Hepatocyte (in vitro differentiated cells): ENCODE data around the gene MYL4. TPM values are rescaled to one million over a fixed set of nuclear protein-coding genes. Genes with fewer than 3 reads are reported as not detected.

ENCODE experiments used
- DNase-seq: peaks from one replicate; pipeline ENCODE4 v3.0.0-alpha.2; 2016; ENCODE audit warnings: low spot score
- H2AFZ ChIP-seq: fragments of 200-600 bp; sonication (generic); 2 replicates; pipeline ENCODE4 v1.6.0; 2016; ENCODE audit warnings: antibody characterized with exemption, mild to moderate bottlenecking
- H3K27ac ChIP-seq: fragments of 200-600 bp; sonication (generic); 2 replicates; pipeline ENCODE4 v1.5.1; 2016; ENCODE audit warnings: mild to moderate bottlenecking
- H3K27me3 ChIP-seq: fragments of 200-600 bp; sonication (generic); 2 replicates; pipeline ENCODE4 v1.6.1; 2016
- H3K36me3 ChIP-seq: fragments of 200-600 bp; sonication (generic); replicated peaks from 2 replicates; pipeline ENCODE4 v1.5.1; 2016; ENCODE audit warnings: low read depth; ENCODE audit not compliant: insufficient read depth
- H3K4me1 ChIP-seq: fragments of 200-600 bp; sonication (generic); 2 replicates; pipeline ENCODE4 v1.5.1; 2016; ENCODE audit warnings: mild to moderate bottlenecking, moderate library complexity; ENCODE audit not compliant: insufficient read depth
- H3K4me2 ChIP-seq: fragments of 200-600 bp; sonication (generic); 2 replicates; pipeline ENCODE4 v1.6.0; 2016
- H3K4me3 ChIP-seq: fragments of 200-600 bp; sonication (generic); 2 replicates; pipeline ENCODE4 v1.5.1; 2016; ENCODE audit warnings: mild to moderate bottlenecking
- H3K79me2 ChIP-seq: fragments of 200-600 bp; sonication (generic); 2 replicates; pipeline ENCODE4 v1.6.0; 2017; ENCODE audit warnings: mild to moderate bottlenecking
- H3K9me2 ChIP-seq: fragments of 200-600 bp; sonication (generic); replicated peaks from 2 replicates; pipeline ENCODE4 v1.6.0; 2017; ENCODE audit warnings: mild to moderate bottlenecking; ENCODE audit not compliant: insufficient read depth
- H3K9me3 ChIP-seq: fragments of 200-600 bp; sonication (generic); 2 replicates; pipeline ENCODE4 v1.5.1; 2016; ENCODE audit warnings: low read depth, mild to moderate bottlenecking
- H4K20me1 ChIP-seq: fragments of 200-600 bp; sonication (generic); 2 replicates; pipeline ENCODE4 v1.6.0; 2016; ENCODE audit warnings: mild to moderate bottlenecking; ENCODE audit not compliant: insufficient read depth, poor library complexity, severe bottlenecking
- CTCF ChIP-seq: fragments of 200-600 bp; sonication (generic); IDR thresholded peaks from 2 replicates; pipeline ENCODE4 v1.5.1; 2016; ENCODE audit warnings: antibody characterized with exemption, mild to moderate bottlenecking; ENCODE audit not compliant: poor library complexity
- EZH2 ChIP-seq: fragments of 200-600 bp; sonication (generic); IDR thresholded peaks from 2 replicates; pipeline ENCODE4 v1.6.1; 2016; ENCODE audit warnings: antibody characterized with exemption, mild to moderate bottlenecking, borderline replicate concordance
- EZH2phosphoT487 ChIP-seq: fragments of 200-600 bp; sonication (generic); IDR thresholded peaks from one replicate; pipeline ENCODE4 v1.6.1; 2018; ENCODE audit warnings: antibody characterized with exemption, mild to moderate bottlenecking, low read depth, moderate library complexity; ENCODE audit not compliant: unreplicated experiment, severe bottlenecking
- WGBS: methylation state at CpG from one replicate; pipeline ENCODE4 v1.1.6; 2016; ENCODE audit warnings: low lambda C conversion rate; ENCODE audit errors: missing lambda C conversion rate; 5-methylcytosine and 5-hydroxymethylcytosine counted together
- polyA plus RNA-seq: library from polyadenylated mRNA; unstranded; fragments of >200 nt; fragmentation: Nextera tagmentation; extraction: Ambion mirVana; gene quantifications from 2 replicates; pipeline ENCODE4 v1.2.1, GENCODE V29; 2016
- total RNA-seq: library from RNA; depleted of rRNA; stranded (reverse); fragments of >200 nt; gene quantifications from 2 replicates; pipeline ENCODE4 v1.2.3, GENCODE V29; 2014

MYL4 gene
- total and polyA plus RNA-seq, 2 experiments from 2014 or later = 10.2 to 28.6 TPM

- no peaks in the 10 kb centered on the region for H3K27me3 ChIP-seq
- no peak for DNase-seq
- no peaks in the 10 kb centered on the region for H3K36me3 ChIP-seq
- no peaks in the 10 kb centered on the region for H3K4me1 ChIP-seq
- H4K20me1 ChIP-seq = no peaks in the 10 kb centered on the region
- no peaks in the 10 kb centered on the region for H3K79me2 ChIP-seq
- H2AFZ ChIP-seq = no peak overlapping the region
- H3K4me3 ChIP-seq = no peak overlapping the region
- WGBS = 89% methylated on average over 3 of the region's 3 CpGs
- TF ChIP-seq EZH2phosphoT487 (no peak), EZH2 (no peak), CTCF (no peak)
- no peak overlapping the region for H3K27ac ChIP-seq
- no peak overlapping the region for H3K4me2 ChIP-seq
- H3K9me3 ChIP-seq = no peaks in the 10 kb centered on the region
- H3K9me2 ChIP-seq = no peaks in the 10 kb centered on the region
These were observed 22.2 kb downstream of the MYL4 start for GRCh38 chr17:47231334-47231733.

GRCh38 chr17:47231866-47232265 is 22.7 kb downstream of the MYL4 start:
- WGBS = 90% methylated on average over 3 of the region's 3 CpGs
- Histone ChIP-seq H3K4me1 (no peaks in the 10 kb centered on the region), H3K4me2 (no peak overlapping the region), H2AFZ (no peak overlapping the region), H3K36me3 (no peaks in the 10 kb centered on the region), H4K20me1 (no peaks in the 10 kb centered on the region), H3K27ac (no peak overlapping the region), H3K4me3 (no peak overlapping the region), H3K9me3 (no peaks in the 10 kb centered on the region), H3K79me2 (no peaks in the 10 kb centered on the region), H3K9me2 (no peaks in the 10 kb centered on the region), H3K27me3 (no peaks in the 10 kb centered on the region)
- no peak for TF ChIP-seq CTCF
- no peak for TF ChIP-seq EZH2
- no peak for TF ChIP-seq EZH2phosphoT487
- no peak for DNase-seq

- DNase-seq = no peak
- Histone ChIP-seq H3K4me2 (no peak overlapping the region), H3K9me3 (no peaks in the 10 kb centered on the region), H3K79me2 (no peaks in the 10 kb centered on the region), H3K36me3 (no peaks in the 10 kb centered on the region), H3K4me1 (no peaks in the 10 kb centered on the region), H3K27me3 (no peaks in the 10 kb centered on the region), H4K20me1 (no peaks in the 10 kb centered on the region), H3K4me3 (no peak overlapping the region), H3K27ac (no peak overlapping the region), H3K9me2 (no peaks in the 10 kb centered on the region), H2AFZ (no peak overlapping the region)
- WGBS = 97% methylated on average over 2 of the region's 2 CpGs
- TF ChIP-seq EZH2 (no peak), EZH2phosphoT487 (no peak), CTCF (no peak)
These were observed 23.3 kb downstream of the MYL4 start for GRCh38 chr17:47232465-47232864.

GRCh38 chr17:47235506-47235905 is 26.4 kb downstream of the MYL4 start:
- H3K27ac ChIP-seq = no peak overlapping the region
- H3K4me1 ChIP-seq = peaks cover 14% of the 10 kb centered on the region
- no peaks in the 10 kb centered on the region for H3K36me3 ChIP-seq
- TF ChIP-seq EZH2phosphoT487 (no peak), CTCF (no peak), EZH2 (no peak)
- 89% methylated on average over 3 of the region's 3 CpGs for WGBS
- no peaks in the 10 kb centered on the region for H3K9me2 ChIP-seq
- no peaks in the 10 kb centered on the region for H4K20me1 ChIP-seq
- no peaks in the 10 kb centered on the region for H3K9me3 ChIP-seq
- no peak for DNase-seq
- no peak overlapping the region for H3K4me3 ChIP-seq
- no peaks in the 10 kb centered on the region for H3K79me2 ChIP-seq
- no peaks in the 10 kb centered on the region for H3K27me3 ChIP-seq
- H3K4me2 ChIP-seq = no peak overlapping the region
- no peak overlapping the region for H2AFZ ChIP-seq
